H7 (cell line): Measurements from ENCODE around the gene NUP160. TPM values are rescaled to one million over a fixed set of nuclear protein-coding genes. Genes with fewer than 3 reads are reported as not detected.
"Not testable (repeated sequence)": the region's sequence is repeated elsewhere in the genome, so short reads cannot be mapped to it uniquely, and the experiment has no call there.

Experiments
- DNase-seq: peaks from one replicate; pipeline ENCODE4 v3.0.0; 2012
- H3K27me3 ChIP-seq: 2 replicates; pipeline ENCODE4 v1.6.0; 2011; ENCODE audit warnings: mild to moderate bottlenecking, low read length; ENCODE audit not compliant: control insufficient read depth, insufficient read depth
- H3K36me3 ChIP-seq: replicated peaks from 2 replicates; pipeline ENCODE4 v1.5.1; 2011; ENCODE audit warnings: low read length; ENCODE audit not compliant: control insufficient read depth, insufficient read depth
- H3K4me3 ChIP-seq: 2 replicates; pipeline ENCODE4 v1.5.1; 2011; ENCODE audit warnings: low read depth, mild to moderate bottlenecking, control low read depth, low read length, moderate library complexity; ENCODE audit not compliant: insufficient read depth
- total RNA-seq: library from RNA; depleted of rRNA; stranded (reverse); fragments of >200 nt; shearing (Covaris generic); gene quantifications from 2 replicates; pipeline ENCODE4 v1.2.3, GENCODE V29; 2014; rRNA removed

NUP160 gene
- total RNA-seq, 1 experiment from 2014 or later = 48.0 TPM

- no peaks in the 10 kb centered on the region for H3K27me3 ChIP-seq
- no peak for DNase-seq
- H3K4me3 ChIP-seq = no peak overlapping the region
- H3K36me3 ChIP-seq = peaks cover 49% of the 10 kb centered on the region
Observed at GRCh38 chr11:47750725-47751124, 97.4 kb downstream of the NUP160 start.

- H3K4me3 ChIP-seq, H3K27me3 ChIP-seq, DNase-seq: not testable (repeated sequence)
- peaks cover 45% of the 10 kb centered on the region for H3K36me3 ChIP-seq
Observed at GRCh38 chr11:47742494-47742893, 105.7 kb downstream of the NUP160 start.

GRCh38 chr11:47737817-47738216 is 110.3 kb downstream of the NUP160 start:
- H3K4me3 ChIP-seq, H3K27me3 ChIP-seq, DNase-seq: not testable (repeated sequence)
- peaks cover 35% of the 10 kb centered on the region for H3K36me3 ChIP-seq

- Histone ChIP-seq H3K4me3 (no peak overlapping the region), H3K27me3 (no peaks in the 10 kb centered on the region), H3K36me3 (peaks cover 46% of the 10 kb centered on the region)
- DNase-seq = no peak
Observed at GRCh38 chr11:47732271-47732670, 115.9 kb downstream of the NUP160 start.

GRCh38 chr11:47731475-47731874 is 116.7 kb downstream of the NUP160 start:
- DNase-seq = no peak
- Histone ChIP-seq H3K4me3 (no peak overlapping the region), H3K27me3 (no peaks in the 10 kb centered on the region), H3K36me3 (peaks cover 49% of the 10 kb centered on the region)

Other genes with a start within 250 kb of the NUP160 start
- gene MTCH2, start 205.8 kb downstream of the NUP160 start, total RNA-seq = 143 and 148 TPM in 2 replicates
- gene AGBL2, start 133.0 kb downstream of the NUP160 start, total RNA-seq = 1.0 and 5.2 TPM in 2 replicates
- gene FNBP4, start 81.0 kb downstream of the NUP160 start, total RNA-seq = 33.2 and 65.7 TPM in 2 replicates
- gene PTPRJ, start 132.2 kb upstream of the NUP160 start, total RNA-seq = 10.0 and 12.0 TPM in 2 replicates